Smooth muscle cell of the brain vasculature (primary cell): ENCODE data around the gene EAF1.
"Not testable (repeated sequence)": the region's sequence is repeated elsewhere in the genome, so short reads cannot be mapped to it uniquely, and the experiment has no call there.

Experiments used
- DNase-seq: peaks from one replicate; pipeline ENCODE4 v3.0.0-alpha.2; 2012; ENCODE audit warnings: low read depth, low spot score

EAF1 gene

DNA sequence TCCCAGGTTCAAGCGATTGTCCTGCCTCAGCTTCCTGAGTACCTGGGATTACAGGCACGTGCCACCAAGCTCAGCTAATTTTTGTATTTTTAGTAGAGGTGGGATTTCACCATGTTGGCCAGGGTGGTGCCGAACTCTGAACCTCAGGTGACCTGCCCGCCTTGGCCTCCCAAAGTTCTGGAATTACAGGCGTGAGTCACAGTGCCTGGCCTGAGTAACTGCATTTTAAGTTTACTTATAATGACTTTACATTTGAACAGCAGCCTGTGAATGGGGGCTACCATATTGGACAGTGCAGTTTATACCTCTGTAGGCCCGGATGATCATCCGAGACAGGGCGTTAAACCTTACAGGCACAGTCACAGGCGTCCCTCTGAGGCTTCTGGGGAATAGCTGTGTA is 24.8 kb downstream of the EAF1 start:
- no peak for DNase-seq

DNA sequence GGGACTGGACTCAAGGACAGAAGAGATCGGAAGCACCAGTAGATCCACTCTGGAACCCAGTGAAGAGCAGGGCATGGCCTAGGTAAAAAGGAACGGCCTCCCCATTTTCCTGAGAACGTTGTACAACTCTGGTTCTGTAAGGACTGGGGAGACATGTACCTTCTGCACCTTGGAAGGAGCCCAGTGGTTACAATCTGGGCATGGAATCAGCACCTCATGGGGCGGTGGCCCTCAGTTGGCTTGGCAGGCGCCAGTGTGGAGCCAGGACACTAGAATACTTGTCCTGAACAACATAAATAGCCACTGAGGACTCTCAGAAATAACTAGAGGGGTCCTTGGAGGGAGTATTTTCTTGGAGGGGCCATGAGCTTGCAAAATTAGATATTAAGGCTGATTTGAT is 25.6 kb downstream of the EAF1 start:
- DNase-seq: no peak

DNA sequence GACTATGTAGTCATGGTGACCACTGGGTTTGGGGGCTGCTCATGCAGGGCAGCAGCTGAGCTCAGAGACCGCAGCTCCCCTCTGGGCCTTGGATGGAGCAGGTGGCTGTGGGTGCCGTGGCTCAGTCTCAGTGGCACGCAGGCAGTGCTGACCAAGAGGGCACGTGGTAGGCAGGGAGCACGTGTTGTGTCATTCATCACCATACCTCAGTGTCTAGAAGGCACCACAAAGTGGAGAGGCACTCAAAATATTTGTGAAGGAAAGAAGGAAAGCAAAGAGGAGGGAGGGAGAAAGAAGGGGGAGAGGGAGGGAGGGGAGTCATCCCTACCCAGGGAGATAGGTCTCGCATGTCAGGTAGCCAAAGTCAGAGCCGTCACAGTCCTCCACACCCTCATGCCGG is 26.1 kb downstream of the EAF1 start:
- DNase-seq: no peak

DNA sequence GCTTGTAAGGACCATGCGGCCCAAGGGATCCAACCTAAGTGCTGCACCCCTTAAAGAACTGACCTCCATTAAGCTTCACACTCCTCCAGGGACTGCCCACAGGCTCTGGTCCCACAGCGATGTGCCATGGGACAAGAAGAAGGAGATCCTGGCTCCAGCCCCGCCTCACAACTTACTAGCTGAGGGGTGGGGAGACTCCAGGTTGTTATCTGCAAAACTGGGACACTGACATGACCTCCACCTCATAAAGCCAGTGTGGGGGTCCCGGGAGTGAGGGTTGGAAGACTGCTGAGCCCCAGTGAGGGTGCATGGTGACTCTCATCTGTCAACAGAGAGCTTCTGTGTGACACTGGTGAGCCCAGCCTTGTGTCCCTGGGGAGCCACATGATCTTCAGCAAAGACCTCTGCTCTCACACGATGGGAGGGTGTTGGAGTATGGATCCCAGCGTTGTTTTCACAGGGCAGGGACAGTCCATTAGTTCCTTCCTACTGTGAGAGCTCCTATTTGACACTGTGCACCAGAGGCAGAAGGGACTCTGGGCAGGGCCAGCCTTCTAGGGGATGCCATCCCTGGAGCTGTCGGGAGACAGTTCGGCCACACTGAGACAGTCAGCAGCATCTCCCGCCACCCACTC is 26.7 kb downstream of the EAF1 start:
- DNase-seq: no peak

- no peak for DNase-seq
These were observed 27.6 kb downstream of the EAF1 start for GRCh38 chr3:15454965-15455364.

DNA sequence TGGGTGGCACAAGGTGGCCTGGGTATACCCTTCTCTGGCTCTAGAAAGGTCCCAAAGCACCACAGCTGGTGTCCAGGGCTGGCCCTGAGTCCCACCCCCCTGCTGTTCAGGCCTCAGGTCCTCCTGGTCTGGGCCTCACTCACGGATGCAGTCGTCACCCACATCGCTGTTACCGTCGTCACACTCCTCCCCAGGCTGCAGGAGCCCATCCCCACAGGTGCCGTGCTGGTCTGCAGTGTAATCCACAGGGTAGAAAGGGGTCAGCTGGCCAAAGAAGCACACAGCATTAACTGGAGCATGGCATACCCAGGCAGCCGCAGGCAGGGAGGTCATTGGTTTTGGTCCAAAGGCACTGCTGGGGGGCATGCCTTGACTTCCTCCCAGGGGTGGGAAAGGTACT is 28.4 kb downstream of the EAF1 start:
- DNase-seq: no peak

DNA sequence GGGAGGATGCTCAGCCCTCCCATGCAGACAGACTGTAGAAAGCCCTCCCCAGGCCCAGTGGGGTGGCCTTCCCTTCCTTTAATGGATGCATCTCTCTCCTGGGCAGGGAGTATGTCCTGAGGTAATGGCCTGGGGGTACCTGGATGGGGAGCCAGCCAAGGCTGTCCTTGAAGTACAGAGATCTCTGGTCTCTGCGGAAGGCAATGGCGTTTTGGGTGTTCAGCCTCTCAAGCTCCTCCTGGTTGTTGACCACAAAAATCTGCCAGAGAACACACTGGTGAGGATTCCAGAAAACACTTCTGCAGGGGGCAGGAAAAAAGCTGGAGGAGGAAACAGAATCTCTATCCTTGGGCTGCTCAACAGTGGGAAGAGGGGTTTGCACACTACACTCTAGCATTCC is 28.9 kb downstream of the EAF1 start:
- DNase-seq: no peak

GRCh38 chr3:15456915-15457314 is 29.5 kb downstream of the EAF1 start:
- DNase-seq: not testable (repeated sequence)

DNA sequence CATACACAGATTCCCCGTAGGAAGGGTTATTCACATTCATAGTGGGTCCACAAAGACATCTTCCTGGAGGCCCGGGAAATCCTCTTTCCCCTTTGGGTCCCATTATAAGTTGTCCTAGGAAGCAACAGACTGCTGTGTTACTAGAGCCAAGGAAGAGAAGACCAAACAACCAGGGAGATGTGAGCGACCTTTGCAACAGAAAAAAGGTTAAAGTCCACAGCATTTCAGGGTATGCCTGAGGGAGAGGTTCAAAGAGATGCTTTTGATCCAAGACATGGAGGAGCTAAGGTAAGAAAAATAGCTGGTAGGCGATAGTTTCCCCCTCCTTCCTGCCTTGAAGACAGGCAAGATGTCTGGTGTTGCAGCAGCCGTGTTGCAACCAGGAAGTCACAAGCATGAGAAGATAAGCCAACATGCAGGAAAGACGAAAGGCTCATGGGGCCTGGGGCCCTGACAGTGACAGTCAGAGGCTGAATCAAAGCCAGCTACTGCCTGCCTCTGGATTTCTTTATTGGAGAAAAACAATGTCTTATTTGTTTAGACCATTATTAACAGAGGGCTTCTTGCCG is 30.9 kb downstream of the EAF1 start:
- no peak for DNase-seq

DNA sequence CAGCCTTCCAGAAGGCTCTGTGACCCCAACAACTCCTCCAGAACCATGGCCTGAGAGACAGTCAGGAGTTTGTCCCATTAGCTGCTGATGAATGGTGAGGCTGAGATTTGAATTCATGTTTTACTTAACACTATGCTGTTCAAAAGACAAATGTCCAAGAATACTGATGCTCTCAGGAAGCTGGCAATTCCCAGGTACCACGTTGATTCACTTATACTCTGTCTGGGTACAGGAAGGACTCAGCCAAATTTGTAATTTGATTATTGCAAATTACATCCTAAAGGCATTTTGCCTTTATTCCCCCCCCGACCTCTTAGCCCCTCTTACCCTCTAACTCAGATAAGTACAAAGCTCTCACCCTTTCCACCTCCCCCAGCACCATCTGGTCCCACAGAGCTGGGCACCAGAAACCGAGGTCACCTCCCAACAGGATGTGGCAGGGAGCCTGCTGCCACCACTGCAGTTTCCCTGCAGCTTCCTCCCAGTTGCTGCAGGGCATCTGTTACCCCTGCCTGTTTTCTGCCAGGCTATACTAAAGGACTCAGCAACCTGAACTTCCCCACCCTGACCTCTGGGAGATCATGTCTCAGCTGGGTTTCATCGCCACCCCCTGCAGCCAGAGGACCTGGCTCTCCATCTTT is 33.6 kb downstream of the EAF1 start:
- no peak for DNase-seq

GRCh38 chr3:15462451-15462850 is 35.1 kb downstream of the EAF1 start:
- no peak for DNase-seq

DNA sequence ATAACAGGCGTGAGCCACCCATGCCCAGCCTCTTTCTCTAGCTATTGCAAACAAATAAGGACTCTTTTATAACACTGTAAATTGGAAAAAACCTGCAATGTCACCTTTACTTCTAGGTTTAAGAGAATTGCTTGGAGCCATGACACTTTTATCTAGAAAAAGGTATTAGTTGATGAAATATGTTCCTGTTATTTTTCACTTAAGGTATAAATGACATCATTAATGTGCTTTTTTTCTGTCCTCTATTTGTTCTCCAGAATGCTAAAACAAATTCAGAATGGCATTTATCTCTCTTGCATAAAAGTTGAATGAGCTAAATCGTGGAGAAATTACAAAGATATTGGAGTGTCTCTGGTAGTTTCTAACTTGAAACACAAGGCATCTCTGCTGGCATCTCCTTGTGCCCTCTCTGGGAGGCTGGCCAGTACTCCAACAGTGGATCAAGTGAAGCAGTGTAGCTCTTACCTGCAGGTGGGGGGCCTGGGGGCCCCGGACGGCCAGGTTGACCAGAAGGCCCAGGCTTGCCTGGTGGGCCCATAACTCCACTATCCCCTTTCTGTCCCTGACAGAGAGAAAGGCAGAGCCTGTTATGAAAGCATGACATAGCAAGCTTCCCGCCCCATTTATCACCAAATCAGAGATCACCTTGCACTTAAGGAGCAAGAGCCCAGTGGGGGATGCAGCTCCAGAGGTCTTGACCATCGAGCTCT is 38.6 kb downstream of the EAF1 start:
- no peak for DNase-seq

- DNase-seq: no peak
These were observed 40.1 kb downstream of the EAF1 start for GRCh38 chr3:15467227-15468181.

DNA sequence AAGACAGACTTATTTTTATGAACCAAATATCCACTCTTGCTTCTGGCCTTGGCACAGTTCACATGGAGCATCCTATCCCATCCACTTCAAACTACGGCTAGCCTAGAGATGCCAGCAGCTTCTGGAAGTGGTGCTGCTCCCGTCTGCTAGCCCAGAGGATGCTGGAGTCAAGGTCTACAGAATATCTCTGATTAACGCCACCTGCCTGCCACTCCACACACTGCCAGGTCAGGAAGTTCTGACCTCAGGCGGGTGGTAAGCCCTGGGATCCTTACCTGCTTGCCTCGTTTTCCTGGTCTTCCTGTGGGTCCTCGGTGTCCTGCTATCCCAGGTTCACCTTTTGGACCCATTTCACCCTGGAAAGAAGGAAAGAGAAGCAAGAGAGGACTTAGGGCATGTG is 42.9 kb downstream of the EAF1 start:
- DNase-seq: no peak

GRCh38 chr3:15470849-15471248 is 43.5 kb downstream of the EAF1 start:
- no peak for DNase-seq

DNA sequence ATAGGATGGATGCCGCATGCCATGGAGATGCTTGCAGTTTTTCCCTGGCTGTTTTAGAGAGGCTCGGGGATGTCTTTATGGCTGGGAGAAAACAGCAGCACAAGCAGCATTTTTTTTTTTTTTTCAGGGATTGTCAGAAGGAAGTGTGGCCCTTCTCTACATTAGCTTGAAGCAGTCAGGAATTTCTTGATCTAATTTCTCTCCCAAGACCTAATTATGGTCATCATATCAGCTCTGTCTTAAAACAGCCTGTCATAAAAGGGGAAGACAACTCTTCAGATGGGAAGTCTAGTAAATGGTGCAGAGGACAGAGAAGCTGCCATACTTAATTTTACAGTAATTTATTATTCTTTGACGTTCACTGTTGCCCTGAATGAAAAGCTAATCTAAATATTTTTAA is 44.5 kb downstream of the EAF1 start:
- no peak for DNase-seq

GRCh38 chr3:15475161-15475560 is 47.8 kb downstream of the EAF1 start:
- no peak for DNase-seq

- no peak for DNase-seq
These were observed 49.0 kb downstream of the EAF1 start for GRCh38 chr3:15476378-15476777.

DNA sequence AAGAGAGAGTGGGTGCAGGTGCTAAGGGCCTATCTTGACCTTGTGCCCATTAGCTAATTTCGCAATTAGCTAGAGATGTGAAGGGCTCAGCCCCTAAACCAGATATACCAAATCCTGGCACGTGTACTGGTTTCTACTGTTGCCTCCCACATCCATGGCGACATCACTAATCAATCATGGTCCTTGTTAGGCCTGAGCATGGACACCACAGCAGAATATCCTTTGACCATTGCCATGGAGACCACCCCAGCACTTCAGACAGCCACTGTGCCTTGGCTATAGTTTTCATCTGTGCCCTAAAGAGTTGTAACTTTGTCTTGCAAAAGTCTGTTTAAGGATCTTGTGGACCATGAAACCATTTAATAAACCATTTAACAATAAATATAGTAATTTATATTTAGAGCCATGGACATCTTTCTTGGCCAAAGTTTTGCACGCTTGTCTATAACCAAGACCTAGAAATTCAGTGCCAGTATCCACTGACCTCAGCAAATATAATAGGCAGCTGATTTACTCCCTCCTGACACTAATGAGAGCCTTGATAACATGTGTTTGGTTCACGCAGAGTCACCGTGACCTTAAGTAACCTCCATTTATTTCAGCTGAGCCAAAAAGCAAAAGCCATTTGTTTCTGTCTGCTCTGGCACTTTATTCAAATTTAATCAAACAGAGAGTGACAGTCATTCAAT is 50.7 kb downstream of the EAF1 start:
- no peak for DNase-seq

DNA sequence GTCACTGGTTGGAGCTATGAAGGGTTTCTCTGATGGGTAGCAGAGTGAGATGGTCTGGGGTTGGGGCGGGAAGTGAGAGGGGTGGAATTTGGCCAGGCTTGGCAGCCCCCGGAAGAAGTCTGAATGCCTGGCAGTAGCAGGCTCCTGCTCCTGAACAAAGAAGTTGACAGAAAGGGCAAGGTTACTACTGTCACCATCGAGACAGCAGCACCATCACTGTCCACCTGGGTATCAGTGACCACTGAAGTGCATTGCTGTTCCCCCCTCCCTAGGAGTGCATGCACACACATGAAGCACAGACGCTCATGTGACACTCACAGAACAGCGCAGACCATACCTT is 51.2 kb downstream of the EAF1 start:
- DNase-seq: no peak
